A549 treated with dexamethasone at 1 μM for 4 hours (cell line): ENCODE measurements around the gene TSTD2. TPM values are rescaled to one million over a fixed set of nuclear protein-coding genes. Genes with fewer than 3 reads are reported as not detected.

Experiments used
- total RNA-seq: library from RNA; stranded (reverse); fragments of 200-300 nt; extraction: Qiagen RNA extraction; gene quantifications from 5 replicates; pipeline ENCODE4 v1.2.3, GENCODE V29; 2022

Gene TSTD2
- 7.9 to 12.0 TPM (median 11.0 TPM) in 5 replicates for total RNA-seq

DNA sequence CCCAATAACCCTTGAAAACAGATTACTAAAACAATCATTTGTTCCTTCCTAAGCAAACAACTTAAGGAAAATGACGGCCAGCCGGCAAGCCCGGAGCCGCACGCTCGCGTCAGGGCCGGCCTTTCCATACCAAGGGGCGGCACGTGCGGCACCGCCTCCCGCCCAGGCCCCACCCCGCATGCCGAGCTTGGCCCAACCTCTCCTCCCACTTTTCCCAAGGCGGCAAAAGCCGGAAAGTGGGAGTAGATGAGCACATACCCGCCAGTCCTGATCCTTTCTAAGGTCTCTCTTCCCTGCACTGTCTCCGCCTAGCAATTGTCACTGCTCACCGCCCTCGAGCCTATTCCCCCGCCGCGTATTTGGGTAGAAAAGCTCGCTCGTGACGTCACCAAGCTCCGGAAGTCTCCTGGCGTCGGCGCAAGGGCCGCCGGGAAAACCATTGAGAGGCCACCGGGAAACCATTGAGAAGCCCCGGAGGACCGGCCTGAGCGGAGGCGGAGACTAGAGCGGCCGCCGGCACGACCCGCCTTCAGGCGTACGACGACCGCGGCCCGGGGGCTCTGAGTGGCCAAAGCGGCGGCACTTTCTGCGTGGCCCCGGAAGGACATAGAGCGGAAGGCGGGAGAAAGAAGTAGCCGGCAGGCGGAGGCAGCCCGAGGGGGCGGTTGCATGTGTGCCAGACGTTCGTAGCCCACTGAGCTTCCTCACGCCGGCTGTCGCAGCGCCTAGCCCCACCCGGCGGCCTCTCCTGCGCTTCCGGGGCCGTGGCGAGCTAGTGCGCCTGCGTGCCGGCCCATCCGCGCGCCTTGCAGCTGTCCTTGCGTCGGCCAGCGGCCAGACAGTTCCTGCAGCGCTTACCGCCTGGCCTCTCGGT is at the start of gene TSTD2, which contains the start of gene NCBP1:
Gene TSTD2, minus strand, starts transcription at position 384 of the 874 bp plus-strand sequence. CDS start 5,806 bp downstream, outside the sequence.
Gene NCBP1, plus strand, starts transcription at position 837 of the 874 bp plus-strand sequence. CDS start 61 bp downstream, outside the sequence.

Other genes with a start within 250 kb of the TSTD2 start
- 11.9 to 13.2 TPM (median 12.5 TPM) in 5 replicates for gene TDRD7, start 221.3 kb downstream of the TSTD2 start, total RNA-seq
- gene TMOD1, start 131.7 kb downstream of the TSTD2 start, total RNA-seq = 1.6 to 2.0 TPM (median 1.7 TPM) in 5 replicates
- 22.1 to 29.4 TPM (median 27.6 TPM) in 5 replicates for gene NCBP1, start 453 bp upstream of the TSTD2 start, total RNA-seq
- gene XPA, start 64.0 kb upstream of the TSTD2 start, total RNA-seq = 14.2 to 16.6 TPM (median 15.2 TPM) in 5 replicates
- 2.3 to 3.7 TPM (median 3.5 TPM) in 5 replicates for gene FOXE1, start 219.9 kb upstream of the TSTD2 start, total RNA-seq